Astrocyte (in vitro differentiated cells and primary cell): ENCODE data around the gene LDLRAD4. TPM values are rescaled to one million over a fixed set of nuclear protein-coding genes. Genes with fewer than 3 reads are reported as not detected.

Source experiments
- DNase-seq: peaks from one replicate; pipeline ENCODE4 v3.0.0-alpha.2; 2010; ENCODE audit warnings: low read depth
- FAIRE-seq: peaks from 2 replicates; lab custom pipeline; 2011; peaks lifted over from hg19 to GRCh38; lab: Jason Lieb, UNC
- H2AFZ ChIP-seq: 2 replicates; pipeline ENCODE4 v1.6.0; 2012; ENCODE audit warnings: low read depth, low read length, inconsistent platforms
- H3K27ac ChIP-seq: 2 replicates; pipeline ENCODE4 v1.5.1; 2011; ENCODE audit warnings: low read depth, low read length, inconsistent platforms
- H3K27me3 ChIP-seq: 2 replicates; pipeline ENCODE4 v1.6.0; 2011; ENCODE audit warnings: low read length, inconsistent platforms; ENCODE audit not compliant: insufficient read depth
- H3K36me3 ChIP-seq: 2 replicates; pipeline ENCODE4 v1.5.1; 2011; ENCODE audit warnings: low read length, inconsistent platforms; ENCODE audit not compliant: insufficient read depth
- H3K4me1 ChIP-seq: 2 replicates; pipeline ENCODE4 v1.5.1; 2011; ENCODE audit warnings: low read length, inconsistent platforms; ENCODE audit not compliant: insufficient read depth
- H3K4me2 ChIP-seq: 2 replicates; pipeline ENCODE4 v1.6.0; 2012; ENCODE audit warnings: low read length, inconsistent platforms
- H3K4me3 ChIP-seq: 2 replicates; pipeline ENCODE4 v1.5.1; 2011; ENCODE audit warnings: low read depth, mild to moderate bottlenecking, low read length, inconsistent platforms; ENCODE audit not compliant: insufficient read depth
- H3K79me2 ChIP-seq: 2 replicates; pipeline ENCODE4 v1.6.0; 2012; ENCODE audit warnings: mild to moderate bottlenecking, low read length, inconsistent platforms; ENCODE audit not compliant: insufficient read depth
- H3K9ac ChIP-seq: 2 replicates; pipeline ENCODE4 v1.6.0; 2012; ENCODE audit warnings: mild to moderate bottlenecking, low read length, inconsistent platforms
- H3K9me3 ChIP-seq: 2 replicates; pipeline ENCODE4 v1.5.1; 2012; ENCODE audit warnings: low read depth, mild to moderate bottlenecking, low read length, inconsistent platforms; ENCODE audit not compliant: insufficient read depth
- H4K20me1 ChIP-seq: 2 replicates; pipeline ENCODE4 v1.6.0; 2012; ENCODE audit warnings: low read length, inconsistent platforms; ENCODE audit not compliant: insufficient read depth
- H3K27ac Mint-ChIP-seq: one replicate; pipeline ENCODE4 v1.8.0; 2021; ENCODE audit warnings: mild to moderate bottlenecking, mixed read lengths; ENCODE audit not compliant: unreplicated experiment
- H3K27me3 Mint-ChIP-seq: one replicate; pipeline ENCODE4 v1.8.0; 2021; ENCODE audit warnings: low read depth, mixed read lengths; ENCODE audit not compliant: unreplicated experiment
- H3K36me3 Mint-ChIP-seq: one replicate; pipeline ENCODE4 v1.8.0; 2021; ENCODE audit warnings: low read depth, mixed read lengths; ENCODE audit not compliant: unreplicated experiment
- H3K4me1 Mint-ChIP-seq: one replicate; pipeline ENCODE4 v1.8.0; 2021; ENCODE audit warnings: low read depth, mixed read lengths; ENCODE audit not compliant: unreplicated experiment
- H3K4me3 Mint-ChIP-seq: one replicate; pipeline ENCODE4 v1.8.0; 2021; ENCODE audit warnings: mild to moderate bottlenecking, moderate library complexity, mixed read lengths; ENCODE audit not compliant: unreplicated experiment
- H3K9me3 Mint-ChIP-seq: one replicate; pipeline ENCODE4 v1.8.0; 2021; ENCODE audit warnings: mild to moderate bottlenecking, mixed read lengths; ENCODE audit not compliant: unreplicated experiment
- EZH2 ChIP-seq: IDR thresholded peaks from 2 replicates; pipeline ENCODE4 v1.6.1; 2012; ENCODE audit warnings: mild to moderate bottlenecking, low read length, inconsistent platforms; ENCODE audit not compliant: insufficient read depth
- total RNA-seq: library from RNA; stranded (reverse); gene quantifications from 2 replicates; pipeline ENCODE4 v1.2.1, GENCODE V29; 2021
- TF ChIP-seq, protein P1 (sequence below): IDR thresholded peaks from 2 replicates; pipeline ENCODE4 v1.5.1; 2011; ENCODE audit warnings: low read depth, mild to moderate bottlenecking, inconsistent platforms, low read length, moderate library complexity; ENCODE audit not compliant: insufficient read depth

Gene LDLRAD4
- total RNA-seq, 1 donor from 2014 or later: 26.0 TPM

DNA sequence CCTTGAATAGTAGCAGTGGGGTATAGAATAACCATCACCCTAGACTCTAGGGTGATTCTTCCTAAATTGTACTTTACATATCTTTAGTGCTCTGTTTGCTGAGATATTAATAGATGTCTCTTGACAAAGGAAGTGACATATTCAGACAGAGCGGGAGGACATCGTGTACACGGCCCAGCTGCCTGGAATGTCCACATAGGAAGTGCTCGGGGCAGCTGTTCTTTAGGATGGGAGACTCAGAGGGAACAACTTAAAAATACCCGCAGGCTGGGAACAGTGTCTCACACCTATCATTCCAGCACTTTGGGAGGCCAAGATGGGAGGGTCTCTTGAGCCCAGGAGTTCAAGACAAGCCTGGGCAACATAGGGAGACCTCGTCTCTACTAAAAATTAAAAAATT lies 301.7 kb downstream of the LDLRAD4 start:
- no peaks in the 10 kb centered on the region for H3K79me2 ChIP-seq
- H3K9ac ChIP-seq: no peak overlapping the region
- Mint-ChIP-seq H3K4me3 (no peak overlapping the region), H3K27me3 (peaks cover 3% of the 10 kb centered on the region), H3K36me3 (peaks cover 28% of the 10 kb centered on the region), H3K4me1 (peaks cover 7% of the 10 kb centered on the region), H3K27ac (no peak overlapping the region), H3K9me3 (peaks cover 15% of the 10 kb centered on the region)
- H3K27me3 ChIP-seq: peaks cover 2% of the 10 kb centered on the region
- no peak overlapping the region for H3K4me3 ChIP-seq
- H4K20me1 ChIP-seq: no peaks in the 10 kb centered on the region
- no peaks in the 10 kb centered on the region for H3K36me3 ChIP-seq
- no peak for DNase-seq
- H3K4me2 ChIP-seq: no peak overlapping the region
- FAIRE-seq: no peak
- H3K27ac ChIP-seq: no peak overlapping the region
- no peaks in the 10 kb centered on the region for H3K9me3 ChIP-seq
- no peaks in the 10 kb centered on the region for H3K4me1 ChIP-seq
- TF ChIP-seq, protein P1, sequence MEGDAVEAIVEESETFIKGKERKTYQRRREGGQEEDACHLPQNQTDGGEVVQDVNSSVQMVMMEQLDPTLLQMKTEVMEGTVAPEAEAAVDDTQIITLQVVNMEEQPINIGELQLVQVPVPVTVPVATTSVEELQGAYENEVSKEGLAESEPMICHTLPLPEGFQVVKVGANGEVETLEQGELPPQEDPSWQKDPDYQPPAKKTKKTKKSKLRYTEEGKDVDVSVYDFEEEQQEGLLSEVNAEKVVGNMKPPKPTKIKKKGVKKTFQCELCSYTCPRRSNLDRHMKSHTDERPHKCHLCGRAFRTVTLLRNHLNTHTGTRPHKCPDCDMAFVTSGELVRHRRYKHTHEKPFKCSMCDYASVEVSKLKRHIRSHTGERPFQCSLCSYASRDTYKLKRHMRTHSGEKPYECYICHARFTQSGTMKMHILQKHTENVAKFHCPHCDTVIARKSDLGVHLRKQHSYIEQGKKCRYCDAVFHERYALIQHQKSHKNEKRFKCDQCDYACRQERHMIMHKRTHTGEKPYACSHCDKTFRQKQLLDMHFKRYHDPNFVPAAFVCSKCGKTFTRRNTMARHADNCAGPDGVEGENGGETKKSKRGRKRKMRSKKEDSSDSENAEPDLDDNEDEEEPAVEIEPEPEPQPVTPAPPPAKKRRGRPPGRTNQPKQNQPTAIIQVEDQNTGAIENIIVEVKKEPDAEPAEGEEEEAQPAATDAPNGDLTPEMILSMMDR: no peak
- TF ChIP-seq EZH2: no peak
- no peak overlapping the region for H2AFZ ChIP-seq

DNA sequence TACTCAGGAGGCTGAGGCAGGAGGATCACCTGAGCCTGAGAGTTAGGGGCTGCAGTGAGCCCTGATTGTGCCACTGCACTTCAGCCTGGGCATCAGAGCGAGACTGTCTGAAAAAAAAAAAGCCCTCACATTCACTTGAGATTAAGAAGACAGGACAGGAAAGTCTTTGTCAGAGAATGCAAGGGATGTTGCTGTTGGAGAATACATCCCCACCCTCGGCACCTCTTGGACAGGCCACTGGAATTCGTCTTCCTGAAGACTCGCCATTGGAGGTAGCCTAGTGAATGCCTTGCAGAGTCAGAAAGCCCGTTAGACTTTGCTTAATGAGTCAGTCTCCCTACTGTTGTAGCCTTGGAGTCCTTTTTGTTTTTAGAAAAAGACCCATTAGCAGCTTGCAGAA lies 302.2 kb downstream of the LDLRAD4 start:
- H3K4me2 ChIP-seq: no peak overlapping the region
- Mint-ChIP-seq H3K9me3 (peaks cover 15% of the 10 kb centered on the region), H3K4me3 (no peak overlapping the region), H3K27me3 (peaks cover 3% of the 10 kb centered on the region), H3K36me3 (peaks cover 27% of the 10 kb centered on the region), H3K4me1 (peaks cover 7% of the 10 kb centered on the region), H3K27ac (no peak overlapping the region)
- no peak for FAIRE-seq
- no peaks in the 10 kb centered on the region for H3K79me2 ChIP-seq
- H2AFZ ChIP-seq: no peak overlapping the region
- no peaks in the 10 kb centered on the region for H3K4me1 ChIP-seq
- H3K9me3 ChIP-seq: no peaks in the 10 kb centered on the region
- no peaks in the 10 kb centered on the region for H3K36me3 ChIP-seq
- H4K20me1 ChIP-seq: no peaks in the 10 kb centered on the region
- H3K4me3 ChIP-seq: no peak overlapping the region
- H3K9ac ChIP-seq: no peak overlapping the region
- no peak for DNase-seq
- H3K27ac ChIP-seq: no peak overlapping the region
- TF ChIP-seq, protein P1: no peak
- peaks cover 2% of the 10 kb centered on the region for H3K27me3 ChIP-seq

DNA sequence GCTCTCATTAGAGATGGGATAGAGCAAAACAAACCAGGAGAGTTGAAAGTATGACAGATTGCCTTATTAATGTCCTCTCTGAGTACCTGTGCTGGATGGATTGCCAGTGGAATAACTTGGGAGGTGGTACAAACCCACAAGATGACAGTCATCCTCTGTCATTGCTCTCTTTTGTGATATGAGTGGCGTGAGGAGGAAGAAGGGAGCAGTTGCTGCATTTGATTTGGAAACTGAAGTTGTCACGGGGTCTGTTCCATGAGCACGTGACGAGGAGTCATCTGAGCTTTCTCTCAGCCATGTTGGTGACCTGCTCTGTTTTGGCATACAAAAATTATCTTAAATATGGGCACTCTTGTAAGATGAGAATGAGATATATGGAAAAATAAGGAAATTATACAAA lies 302.9 kb downstream of the LDLRAD4 start:
- Histone ChIP-seq H3K36me3 (no peaks in the 10 kb centered on the region), H3K27me3 (peaks cover 2% of the 10 kb centered on the region), H3K4me2 (no peak overlapping the region), H3K9me3 (no peaks in the 10 kb centered on the region), H4K20me1 (no peaks in the 10 kb centered on the region), H3K27ac (no peak overlapping the region), H3K4me1 (no peaks in the 10 kb centered on the region), H3K79me2 (no peaks in the 10 kb centered on the region), H3K4me3 (no peak overlapping the region), H2AFZ (no peak overlapping the region), H3K9ac (no peak overlapping the region)
- H3K4me3 Mint-ChIP-seq: no peak overlapping the region
- H3K4me1 Mint-ChIP-seq: peaks cover 7% of the 10 kb centered on the region
- no peak for DNase-seq
- no peak overlapping the region for H3K27ac Mint-ChIP-seq
- H3K36me3 Mint-ChIP-seq: peaks cover 22% of the 10 kb centered on the region
- peaks cover 15% of the 10 kb centered on the region for H3K9me3 Mint-ChIP-seq
- no peak for FAIRE-seq
- H3K27me3 Mint-ChIP-seq: peaks cover 3% of the 10 kb centered on the region
- TF ChIP-seq, protein P1: no peak
- TF ChIP-seq EZH2: no peak
